PFSK-1 (cell line): ENCODE data around the gene ACTN4.

Experiments
- POLR2AphosphoS5 ChIP-seq: IDR thresholded peaks from 2 replicates; pipeline ENCODE4 v1.6.1; 2012; ENCODE audit warnings: low read depth, mild to moderate bottlenecking, control low read depth, low read length, moderate library complexity
- REST ChIP-seq, 2 experiments: IDR thresholded peaks; 2 replicates each; pipeline versions ENCODE4 v1.6.1 to v1.8.0; 2011 to 2012; ENCODE audit warnings: low read depth in 2 of 2, low read length in 2 of 2, control low read depth in 1 of 2, inconsistent platforms in 1 of 2, mild to moderate bottlenecking in 1 of 2, moderate library complexity in 1 of 2; ENCODE audit not compliant: insufficient read depth in 1 of 2
- SIN3A ChIP-seq: IDR thresholded peaks from 2 replicates; pipeline ENCODE4 v1.6.1; 2012; ENCODE audit warnings: mild to moderate bottlenecking, low read length, moderate library complexity, borderline replicate concordance; ENCODE audit not compliant: insufficient read depth
- TAF1 ChIP-seq: IDR thresholded peaks from 2 replicates; pipeline ENCODE4 v1.6.1; 2012; ENCODE audit warnings: low read length, control low read depth, borderline replicate concordance; ENCODE audit not compliant: insufficient read depth

GRCh38 chr19:38737281-38737865 lies 89.9 kb downstream of the ACTN4 start:
- TF ChIP-seq POLR2AphosphoS5 (no peak), REST (IDR thresholded peaks at IDR 0.05; ENCODE audit: insufficient read depth in 1 of 2, low read depth in 2 of 2, low read length in 2 of 2) (no peak), SIN3A (no peak), TAF1 (no peak)
